Measurements from ENCODE around the gene BLTP1.
"Not testable (repeated sequence)": the region's sequence is repeated elsewhere in the genome, so short reads cannot be mapped to it uniquely, and the experiment has no call there.

BLTP1 gene, protein sequence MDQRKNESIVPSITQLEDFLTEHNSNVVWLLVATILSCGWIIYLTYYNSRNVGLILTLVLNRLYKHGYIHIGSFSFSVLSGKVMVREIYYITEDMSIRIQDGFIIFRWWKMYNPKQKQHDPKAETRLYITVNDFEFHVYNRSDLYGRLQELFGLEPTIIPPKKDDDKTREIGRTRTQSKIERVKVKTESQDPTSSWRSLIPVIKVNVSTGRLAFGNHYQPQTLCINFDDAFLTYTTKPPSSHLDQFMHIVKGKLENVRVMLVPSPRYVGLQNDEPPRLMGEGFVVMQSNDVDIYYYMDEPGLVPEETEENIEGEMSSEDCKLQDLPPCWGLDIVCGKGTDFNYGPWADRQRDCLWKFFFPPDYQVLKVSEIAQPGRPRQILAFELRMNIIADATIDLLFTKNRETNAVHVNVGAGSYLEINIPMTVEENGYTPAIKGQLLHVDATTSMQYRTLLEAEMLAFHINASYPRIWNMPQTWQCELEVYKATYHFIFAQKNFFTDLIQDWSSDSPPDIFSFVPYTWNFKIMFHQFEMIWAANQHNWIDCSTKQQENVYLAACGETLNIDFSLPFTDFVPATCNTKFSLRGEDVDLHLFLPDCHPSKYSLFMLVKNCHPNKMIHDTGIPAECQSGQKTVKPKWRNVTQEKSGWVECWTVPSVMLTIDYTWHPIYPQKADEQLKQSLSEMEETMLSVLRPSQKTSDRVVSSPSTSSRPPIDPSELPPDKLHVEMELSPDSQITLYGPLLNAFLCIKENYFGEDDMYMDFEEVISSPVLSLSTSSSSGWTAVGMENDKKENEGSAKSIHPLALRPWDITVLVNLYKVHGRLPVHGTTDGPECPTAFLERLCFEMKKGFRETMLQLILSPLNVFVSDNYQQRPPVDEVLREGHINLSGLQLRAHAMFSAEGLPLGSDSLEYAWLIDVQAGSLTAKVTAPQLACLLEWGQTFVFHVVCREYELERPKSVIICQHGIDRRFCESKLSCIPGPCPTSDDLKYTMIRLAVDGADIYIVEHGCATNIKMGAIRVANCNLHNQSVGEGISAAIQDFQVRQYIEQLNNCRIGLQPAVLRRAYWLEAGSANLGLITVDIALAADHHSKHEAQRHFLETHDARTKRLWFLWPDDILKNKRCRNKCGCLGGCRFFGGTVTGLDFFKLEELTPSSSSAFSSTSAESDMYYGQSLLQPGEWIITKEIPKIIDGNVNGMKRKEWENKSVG (N-terminal part only)

GRCh38 chr4:122151982-122152710 is at the start of gene BLTP1:
TSS of gene BLTP1 (plus strand) at chr4:122152331. CDS start at chr4:122170648, 18,317 bp downstream.
- DNase-seq, result peak; percentile 90

DNA sequence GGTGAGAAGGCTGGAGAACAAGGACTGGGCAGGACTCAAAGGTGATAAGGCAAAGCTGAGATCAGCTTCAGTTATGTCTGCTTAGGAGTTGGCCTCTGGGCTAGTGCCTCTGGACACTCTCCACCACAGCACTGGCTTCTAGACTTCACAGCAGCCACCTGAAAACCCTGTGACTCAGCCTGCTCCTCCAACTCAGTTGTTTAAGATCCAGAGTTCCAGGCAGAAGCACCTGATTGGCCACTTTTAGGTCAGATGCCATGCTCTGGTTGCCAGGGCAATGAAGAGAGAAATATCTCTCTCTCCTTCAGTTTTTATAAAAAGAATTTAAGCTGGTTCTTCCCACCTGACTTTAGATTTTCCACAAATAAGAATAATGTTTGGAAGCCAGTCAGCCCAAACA is 47.9 kb upstream of the BLTP1 start:
- DNase-seq, result no peak

DNA sequence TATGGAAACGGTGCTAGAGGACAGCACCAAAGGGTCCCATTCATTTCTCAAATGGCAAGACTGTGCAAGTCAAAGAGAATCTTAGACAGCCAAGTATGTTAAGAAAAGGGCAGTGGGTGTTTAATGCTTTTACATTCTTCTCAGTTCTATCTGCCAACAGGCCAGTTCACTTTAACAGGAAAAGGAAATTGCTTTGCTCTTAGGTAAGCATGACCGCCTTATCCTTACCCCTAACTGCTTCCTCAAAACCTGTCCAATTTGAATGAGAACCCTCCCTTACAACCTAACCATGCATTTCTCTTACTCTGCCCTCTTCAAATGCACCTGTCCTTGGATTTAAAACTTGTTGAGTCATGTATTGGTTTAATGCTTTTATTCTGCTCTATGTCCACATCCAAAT is 44.5 kb upstream of the BLTP1 start:
- DNase-seq, result no peak

GRCh38 chr4:122110304-122110703 is 41.8 kb upstream of the BLTP1 start:
- DNase-seq, result not testable (repeated sequence)

GRCh38 chr4:122117743-122118142 is 34.4 kb upstream of the BLTP1 start:
- peak; percentile 40 for DNase-seq

GRCh38 chr4:122118243-122118642 is 33.9 kb upstream of the BLTP1 start:
- no peak for DNase-seq

GRCh38 chr4:122119739-122120138 is 32.4 kb upstream of the BLTP1 start:
- no peak for DNase-seq

DNA sequence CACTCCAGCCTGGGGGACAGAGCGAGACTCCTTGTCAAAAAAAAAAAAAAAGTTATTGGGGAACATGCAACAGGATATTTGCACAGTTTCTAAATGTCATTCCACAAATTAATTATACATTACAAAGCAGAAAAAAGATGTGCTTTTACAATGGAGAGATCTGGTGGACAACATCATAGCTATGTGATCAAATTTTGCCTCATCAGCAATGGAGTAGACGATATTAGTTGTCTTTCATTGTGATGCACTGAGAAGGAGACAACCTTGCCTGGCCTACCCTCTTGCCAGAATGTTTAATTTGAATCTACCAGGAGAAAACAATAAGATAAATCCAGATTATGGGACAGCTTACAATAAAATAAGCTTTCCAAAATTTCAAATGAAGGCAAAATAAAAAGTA is 30.5 kb upstream of the BLTP1 start:
- DNase-seq, result no peak

DNA sequence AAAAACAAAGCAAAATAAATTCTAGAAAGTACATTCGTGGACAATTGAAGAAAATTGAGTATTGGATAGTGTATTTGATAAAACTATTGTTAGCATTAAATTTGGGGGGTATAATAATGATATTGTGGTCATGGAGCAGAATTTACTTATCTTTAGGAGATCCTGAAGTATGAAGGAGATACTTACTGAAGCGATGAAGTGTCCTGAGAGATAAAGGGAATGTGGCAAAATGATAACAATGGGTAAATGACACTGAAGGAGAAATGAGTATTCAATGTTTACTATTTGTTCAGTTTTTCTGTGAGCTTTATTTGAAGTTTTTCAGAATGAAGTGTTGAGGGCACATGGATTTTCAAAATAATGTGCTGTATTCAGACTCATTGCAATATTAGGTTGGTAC is 30.0 kb upstream of the BLTP1 start:
- no peak for DNase-seq

- no peak for DNase-seq
Observed at GRCh38 chr4:122129061-122129460, 23.1 kb upstream of the BLTP1 start.

GRCh38 chr4:122131562-122132157 is 20.5 kb upstream of the BLTP1 start:
- peak; percentile 44 for DNase-seq

DNA sequence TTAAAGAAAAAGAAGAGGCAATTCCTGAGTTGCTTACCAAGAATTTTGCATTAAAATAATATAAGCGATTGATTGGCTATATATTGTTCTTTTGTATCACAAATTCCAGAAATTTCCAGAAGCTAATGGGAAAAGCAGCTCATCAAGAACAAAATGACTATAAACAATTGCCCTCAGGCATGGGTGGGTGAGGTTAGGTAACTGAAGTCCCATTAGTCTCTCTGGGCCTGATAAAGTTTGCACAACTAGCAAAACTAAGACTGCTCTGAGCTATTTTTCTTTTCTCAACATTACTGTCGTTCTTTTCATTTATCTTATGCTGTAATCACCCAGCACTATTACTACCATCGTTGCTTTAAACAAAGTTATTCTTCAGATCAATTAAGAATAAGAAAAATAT is 19.2 kb upstream of the BLTP1 start:
- no peak for DNase-seq

DNA sequence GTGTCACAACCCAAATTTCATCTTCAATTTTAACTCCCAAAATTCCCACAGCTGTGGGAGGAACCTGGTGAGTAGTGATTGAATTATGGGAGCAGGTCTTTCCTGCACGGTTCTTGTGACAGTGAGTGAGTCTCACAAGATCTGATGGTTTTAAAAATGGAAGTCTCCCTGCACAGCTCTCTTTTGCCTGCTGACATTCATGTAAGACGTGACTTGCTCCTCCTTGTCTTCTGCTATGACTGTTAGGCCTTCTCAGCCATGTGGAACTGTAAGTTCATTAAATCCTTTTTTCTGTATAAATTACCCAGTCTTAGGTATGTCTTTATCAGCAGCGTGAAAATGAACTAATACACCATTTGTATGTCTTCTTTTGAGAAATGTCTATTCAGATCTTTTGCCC is 13.0 kb upstream of the BLTP1 start:
- no peak for DNase-seq

GRCh38 chr4:122140834-122141233 is 11.3 kb upstream of the BLTP1 start:
- no peak for DNase-seq

DNA sequence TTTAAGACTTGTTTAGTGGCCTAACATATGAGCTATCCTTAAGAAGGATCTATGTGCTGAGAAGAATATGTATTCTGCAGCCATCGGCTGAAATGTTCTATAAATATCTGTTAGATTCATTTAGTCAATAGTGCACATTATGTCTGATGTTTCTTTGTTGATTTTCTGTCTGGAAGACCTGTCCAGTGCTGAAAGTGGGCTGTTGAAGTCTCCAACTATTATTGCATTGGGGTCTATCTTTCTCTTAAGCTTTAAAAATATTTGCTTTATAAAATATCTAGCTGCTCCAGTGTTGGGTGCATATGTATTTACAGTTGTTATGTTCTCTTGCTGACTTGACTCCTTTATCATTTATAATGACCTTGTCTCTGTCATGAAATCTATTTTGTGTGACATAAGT is 9.4 kb upstream of the BLTP1 start:
- DNase-seq, result no peak

GRCh38 chr4:122146652-122147051 is 5.5 kb upstream of the BLTP1 start:
- no peak for DNase-seq

- peak; percentile 32 for DNase-seq
Observed at GRCh38 chr4:122150931-122151330, 1.2 kb upstream of the BLTP1 start.

GRCh38 chr4:122152711-122153226 is 638 bp downstream of the BLTP1 start:
- DNase-seq, result peak; percentile 44

- peak; percentile 27 for DNase-seq
Observed at GRCh38 chr4:122156819-122157218, 4.7 kb downstream of the BLTP1 start.

DNA sequence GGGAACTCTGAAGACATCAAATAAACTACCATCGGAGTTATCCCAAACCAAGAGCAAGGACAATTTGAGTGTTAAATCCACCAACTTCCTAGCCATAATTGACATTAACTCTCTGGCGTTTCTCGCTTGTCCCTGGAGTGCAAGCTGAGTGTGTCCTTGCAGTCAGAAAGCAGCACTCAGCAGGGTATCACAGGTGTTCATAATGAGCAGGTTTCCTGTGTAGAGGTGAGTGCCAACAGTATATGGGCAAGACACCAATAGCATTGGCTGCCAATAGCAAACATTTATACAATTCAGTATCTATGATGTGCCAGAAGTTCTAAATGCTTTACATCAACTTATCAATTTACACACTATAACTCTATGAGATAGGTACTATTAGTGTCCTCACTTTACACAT is 11.2 kb downstream of the BLTP1 start:
- DNase-seq, result no peak

DNA sequence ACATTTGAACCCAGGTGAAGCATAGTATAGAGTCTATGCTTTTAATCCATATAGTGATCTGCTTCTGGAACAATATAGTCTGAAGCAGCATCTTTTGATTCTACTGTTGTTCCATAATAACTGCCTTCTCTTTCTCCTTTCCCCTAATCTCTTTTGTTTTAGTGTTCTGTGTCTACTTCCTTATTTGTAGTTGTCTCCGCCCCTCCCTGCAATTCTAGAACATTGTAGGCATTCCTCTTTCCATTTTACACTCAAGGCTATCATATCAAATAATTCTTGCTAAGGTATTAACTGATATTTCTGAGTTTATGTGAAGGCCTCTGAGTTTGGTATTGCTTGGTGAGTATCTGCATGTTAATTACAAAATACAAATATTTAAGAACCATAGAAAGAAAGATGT is 11.6 kb downstream of the BLTP1 start:
- no peak for DNase-seq

DNA sequence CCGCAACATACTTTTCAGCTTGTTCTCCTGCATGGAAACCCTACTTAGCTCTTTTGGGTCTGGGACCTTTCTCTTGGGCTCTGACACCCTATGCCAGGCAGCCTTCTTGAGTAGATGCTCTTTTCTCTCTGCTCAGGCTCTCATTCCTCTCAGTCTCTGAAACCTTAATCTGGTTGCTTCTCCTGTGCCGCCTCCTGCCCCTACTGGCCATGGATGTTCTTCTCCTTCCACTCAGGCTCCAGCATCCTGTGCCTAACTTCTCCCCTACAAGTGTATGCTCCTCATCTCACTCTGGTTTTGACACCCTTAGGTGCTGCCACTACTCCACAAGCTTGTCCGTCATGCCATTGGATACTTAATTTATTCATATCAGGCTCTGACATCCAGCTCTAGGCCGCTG is 15.2 kb downstream of the BLTP1 start:
- DNase-seq, result no peak
